GM12878 (cell line): Measurements from ENCODE around the gene SECTM1. TPM values are rescaled to one million over a fixed set of nuclear protein-coding genes. Genes with fewer than 3 reads are reported as not detected.

Experiments
- ATF3 ChIP-seq: IDR thresholded peaks from 2 replicates; pipeline ENCODE4 v1.6.1; 2011; ENCODE audit warnings: low read depth, mild to moderate bottlenecking, low read length, moderate library complexity, borderline replicate concordance; ENCODE audit errors: extremely low read depth
- BCL11A ChIP-seq: IDR thresholded peaks from 2 replicates; pipeline ENCODE4 v1.6.1; 2011; ENCODE audit warnings: low read depth, low read length
- BMI1 ChIP-seq: fragments of 450-650 bp; IDR thresholded peaks from 2 replicates; pipeline ENCODE4 v1.6.1; 2016; ENCODE audit warnings: mild to moderate bottlenecking, moderate library complexity, borderline replicate concordance
- CBX3 ChIP-seq: fragments of 200-600 bp; sonication (generic); IDR thresholded peaks from 2 replicates; pipeline ENCODE4 v1.6.1; 2016; ENCODE audit warnings: low read depth, borderline replicate concordance
- CREB1 ChIP-seq: IDR thresholded peaks from 2 replicates; pipeline ENCODE4 v1.6.1; 2012; ENCODE audit warnings: low read depth, mild to moderate bottlenecking, inconsistent platforms
- EP300 ChIP-seq, 2 experiments: fragments of 150-350 bp in 1 of 2; IDR thresholded peaks; 2 replicates each; pipeline ENCODE4 v1.6.1; 2011 to 2012; ENCODE audit warnings: low read depth in 2 of 2, low read length in 2 of 2, borderline replicate concordance in 1 of 2, improper control_type of control experiment in 1 of 2, inconsistent platforms in 1 of 2; ENCODE audit not compliant: control insufficient read depth in 1 of 2
- ETV6 ChIP-seq, 2 experiments: fragments of 450-650 bp in 1 of 2; IDR thresholded peaks in 1 of 2; conservative IDR thresholded peaks in 1 of 2; 2 replicates each; pipeline ENCODE4 v1.6.1; 2014; ENCODE audit warnings: antibody characterized with exemption in 1 of 2, borderline replicate concordance in 1 of 2, low read depth in 1 of 2, mild to moderate bottlenecking in 1 of 2, moderate library complexity in 1 of 2
- GABPA ChIP-seq: IDR thresholded peaks from 2 replicates; pipeline ENCODE4 v1.6.1; 2014; ENCODE audit warnings: antibody characterized with exemption, low read depth, mild to moderate bottlenecking, inconsistent platforms
- GATAD2B ChIP-seq: fragments of 450-650 bp; conservative IDR thresholded peaks from 2 replicates; pipeline ENCODE4 v1.6.1; 2017; ENCODE audit warnings: low read depth, mild to moderate bottlenecking, moderate library complexity
- HCFC1 ChIP-seq: fragments of 150-350 bp; IDR thresholded peaks from 2 replicates; pipeline ENCODE4 v1.6.1; 2014; ENCODE audit warnings: low read length
- HSF1 ChIP-seq: fragments of 150-350 bp; IDR thresholded peaks from 2 replicates; pipeline ENCODE4 v1.6.1; 2014; ENCODE audit warnings: mild to moderate bottlenecking, low read depth, low read length
- IRF5 ChIP-seq: fragments of 450-650 bp; IDR thresholded peaks from 2 replicates; pipeline ENCODE4 v1.6.1; 2017; ENCODE audit warnings: borderline replicate concordance
- MEF2A ChIP-seq: IDR thresholded peaks from 2 replicates; pipeline ENCODE4 v1.6.1; 2011; ENCODE audit warnings: low read depth, mild to moderate bottlenecking, low read length, moderate library complexity; ENCODE audit not compliant: insufficient read depth
- MTA2 ChIP-seq: fragments of 450-650 bp; IDR thresholded peaks from 2 replicates; pipeline ENCODE4 v1.6.1; 2016; ENCODE audit warnings: low read depth, mild to moderate bottlenecking, moderate library complexity
- MYC ChIP-seq: IDR thresholded peaks from 2 replicates; pipeline ENCODE4 v1.6.1; 2011; ENCODE audit warnings: mild to moderate bottlenecking, low read length, moderate library complexity, inconsistent platforms; ENCODE audit not compliant: insufficient read depth, insufficient replicate concordance, insufficient read length, severe bottlenecking
- POLR2AphosphoS2 ChIP-seq: IDR thresholded peaks from 2 replicates; pipeline ENCODE4 v1.6.1; 2011; ENCODE audit warnings: low read depth, mild to moderate bottlenecking, low read length, improper control_type of control experiment, moderate library complexity
- POU2F2 ChIP-seq: IDR thresholded peaks from 3 replicates; pipeline ENCODE4 v1.6.1; 2011; ENCODE audit warnings: low read depth, mild to moderate bottlenecking, low read length, borderline replicate concordance
- RAD21 ChIP-seq: IDR thresholded peaks from 2 replicates; pipeline ENCODE4 v1.6.1; 2011; ENCODE audit warnings: mild to moderate bottlenecking, low read depth, low read length, moderate library complexity; ENCODE audit not compliant: insufficient read depth
- SMAD5 ChIP-seq: IDR thresholded peaks from 2 replicates; pipeline ENCODE4 v1.6.1; 2016; ENCODE audit warnings: antibody characterized with exemption, low read depth
- ZBTB33 ChIP-seq: fragments of 450-650 bp; IDR thresholded peaks from 2 replicates; pipeline ENCODE4 v1.6.1; 2017; ENCODE audit warnings: mild to moderate bottlenecking
- ZNF274 ChIP-seq: IDR thresholded peaks from one replicate; pipeline ENCODE4 v1.8.0; 2011; ENCODE audit not compliant: insufficient read length, insufficient read depth
- polyA plus RNA-seq, 11 experiments: library from polyadenylated mRNA; depleted of rRNA in 4 of 11; unstranded in 6 of 11; stranded (reverse) in 5 of 11; fragments of >200 nt; fragmentation: Nextera tagmentation in 4 of 11; fragmentation: Illumina TruSeq in 1 of 11; extraction: Ambion mirVana in 4 of 11; extraction: Trizol in 1 of 11; gene quantifications; 1 replicate in 1 of 11; 2 replicates in 10 of 11; pipeline versions ENCODE4 v1.2.1 to v1.2.3, GENCODE V29; 2011 to 2016; ENCODE audit warnings: inconsistent platforms in 2 of 11, missing spikeins in 2 of 11, low read depth in 1 of 11
- total RNA-seq, 4 experiments: library from RNA; depleted of rRNA in 3 of 4; stranded (reverse); fragments of >200 nt in 3 of 4; fragmentation: Illumina TruSeq in 1 of 4; extraction: Trizol in 1 of 4; gene quantifications; 2 replicates each; pipeline versions ENCODE4 v1.2.1 to v1.2.3, GENCODE V29; 2013 to 2021

SECTM1 gene
- total and polyA plus RNA-seq, 10 of the 15 experiments (the other 5 are each of a cell fraction or from before 2014, with no cell fraction given), result 0.10 to 0.13 (median 0.12) TPM; not detected in 7

- TF ChIP-seq CREB1 (peak; percentile 98), CBX3 (no peak), IRF5 (0 out of 2 replicates have a peak, but pooled peaks have one; percentile 54), GABPA (no peak; the same call in 1 of the 2 replicates), BMI1 (no peak; the same call in 1 of the 2 replicates), RAD21 (no peak), POLR2AphosphoS2 (no peak; the same call in 1 of the 2 replicates), HCFC1 (no peak), SMAD5 (no peak), ZNF274 (no peak), MEF2A (0 out of 2 replicates have a peak, but pooled peaks have one; percentile 16), ATF3 (no peak), EP300 (IDR thresholded peaks at IDR 0.05; ENCODE audit: borderline replicate concordance in 1 of 2, control insufficient read depth in 1 of 2, low read depth in 2 of 2, low read length in 2 of 2) (peak; percentile 91; a peak in 3 of 4 replicates), MTA2 (peak; percentile 76), GATAD2B (peak; percentile 95), BCL11A (peak; percentile 67; the same call in 1 of the 2 replicates), ZBTB33 (no peak), MYC (no peak), HSF1 (no peak), ETV6 (conservative IDR thresholded peaks at IDR 0.05 in 1 of 2, IDR thresholded peaks at IDR 0.05 in 1 of 2; ENCODE audit: borderline replicate concordance in 1 of 2, low read depth in 1 of 2) (peak in 1 of 2 experiments; percentile 72; a peak in 2 of 4 replicates), POU2F2 (peak; percentile 75; the same call in 1 of the 3 replicates)
Observed at GRCh38 chr17:82297714-82298537, 35.6 kb downstream of the SECTM1 start (continued).
